ENCODE results near the gene MYO3B.

The MYO3B gene

DNA sequence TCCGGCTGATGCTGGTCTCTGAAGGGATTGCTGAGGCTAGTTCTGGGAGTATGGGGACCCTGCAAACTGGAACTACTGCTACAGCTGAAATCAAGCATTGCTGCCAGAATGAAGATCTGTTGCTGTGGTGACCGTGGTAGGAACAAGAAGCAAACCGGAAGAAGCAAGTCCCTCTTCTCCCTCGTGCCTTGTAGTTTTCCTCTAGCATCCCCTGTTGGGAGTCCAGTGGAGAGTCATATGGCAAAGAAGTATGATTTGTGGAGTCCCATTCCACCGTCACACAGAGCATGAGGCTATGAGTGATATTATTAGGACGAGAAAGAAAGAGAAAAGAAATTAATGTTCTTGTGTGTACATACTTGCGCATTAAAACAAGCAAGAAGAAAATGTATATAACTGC is 398.3 kb downstream of the MYO3B start:
- TF ChIP-seq FOXM1 (IDR thresholded peaks at IDR 0.05; ENCODE audit: borderline replicate concordance, low read depth): no peak
- no peak for TF ChIP-seq EGR1 (IDR thresholded peaks at IDR 0.05)
- TF ChIP-seq TEAD4 (IDR thresholded peaks at IDR 0.05): no peak
- TF ChIP-seq EP300 (IDR thresholded peaks at IDR 0.05; ENCODE audit: borderline replicate concordance): no peak
- TF ChIP-seq, protein P1, sequence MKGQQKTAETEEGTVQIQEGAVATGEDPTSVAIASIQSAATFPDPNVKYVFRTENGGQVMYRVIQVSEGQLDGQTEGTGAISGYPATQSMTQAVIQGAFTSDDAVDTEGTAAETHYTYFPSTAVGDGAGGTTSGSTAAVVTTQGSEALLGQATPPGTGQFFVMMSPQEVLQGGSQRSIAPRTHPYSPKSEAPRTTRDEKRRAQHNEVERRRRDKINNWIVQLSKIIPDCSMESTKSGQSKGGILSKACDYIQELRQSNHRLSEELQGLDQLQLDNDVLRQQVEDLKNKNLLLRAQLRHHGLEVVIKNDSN (IDR thresholded peaks at IDR 0.05): no peak
- no peak for TF ChIP-seq CREB1 (IDR thresholded peaks at IDR 0.05; ENCODE audit: low read depth)
- TF ChIP-seq ZBTB7A (IDR thresholded peaks at IDR 0.05; ENCODE audit: low read depth): no peak
- no peak for TF ChIP-seq TCF12 (IDR thresholded peaks at IDR 0.05; ENCODE audit: low read depth)

DNA sequence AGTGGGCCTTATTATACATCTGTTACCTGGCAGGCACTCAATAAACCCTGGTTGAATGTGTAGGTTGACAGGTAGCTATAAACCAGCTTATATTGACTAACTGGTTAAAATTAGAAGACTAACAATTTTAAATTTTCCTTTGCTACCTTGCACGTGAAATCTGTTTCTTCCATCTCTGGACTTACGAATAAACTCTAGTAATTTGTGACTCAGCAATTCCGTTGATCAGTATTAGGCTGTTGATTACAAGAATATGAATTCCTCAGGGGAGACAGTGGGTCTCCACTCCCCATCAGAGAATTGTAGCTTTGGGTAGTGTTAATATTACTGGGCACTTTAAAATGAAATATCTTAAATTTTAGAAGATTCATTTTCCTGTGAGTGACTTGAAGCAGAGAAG is 399.4 kb downstream of the MYO3B start:
- TF ChIP-seq EP300 (IDR thresholded peaks at IDR 0.05; ENCODE audit: borderline replicate concordance): no peak
- no peak for TF ChIP-seq ZBTB7A (IDR thresholded peaks at IDR 0.05; ENCODE audit: low read depth)
- no peak for TF ChIP-seq CREB1 (IDR thresholded peaks at IDR 0.05; ENCODE audit: low read depth)
- TF ChIP-seq, protein P1 (IDR thresholded peaks at IDR 0.05): no peak
- TF ChIP-seq RAD21 (IDR thresholded peaks at IDR 0.05; ENCODE audit: low read depth): no peak
- no peak for TF ChIP-seq CEBPB (IDR thresholded peaks at IDR 0.05)
- TF ChIP-seq, protein P2, sequence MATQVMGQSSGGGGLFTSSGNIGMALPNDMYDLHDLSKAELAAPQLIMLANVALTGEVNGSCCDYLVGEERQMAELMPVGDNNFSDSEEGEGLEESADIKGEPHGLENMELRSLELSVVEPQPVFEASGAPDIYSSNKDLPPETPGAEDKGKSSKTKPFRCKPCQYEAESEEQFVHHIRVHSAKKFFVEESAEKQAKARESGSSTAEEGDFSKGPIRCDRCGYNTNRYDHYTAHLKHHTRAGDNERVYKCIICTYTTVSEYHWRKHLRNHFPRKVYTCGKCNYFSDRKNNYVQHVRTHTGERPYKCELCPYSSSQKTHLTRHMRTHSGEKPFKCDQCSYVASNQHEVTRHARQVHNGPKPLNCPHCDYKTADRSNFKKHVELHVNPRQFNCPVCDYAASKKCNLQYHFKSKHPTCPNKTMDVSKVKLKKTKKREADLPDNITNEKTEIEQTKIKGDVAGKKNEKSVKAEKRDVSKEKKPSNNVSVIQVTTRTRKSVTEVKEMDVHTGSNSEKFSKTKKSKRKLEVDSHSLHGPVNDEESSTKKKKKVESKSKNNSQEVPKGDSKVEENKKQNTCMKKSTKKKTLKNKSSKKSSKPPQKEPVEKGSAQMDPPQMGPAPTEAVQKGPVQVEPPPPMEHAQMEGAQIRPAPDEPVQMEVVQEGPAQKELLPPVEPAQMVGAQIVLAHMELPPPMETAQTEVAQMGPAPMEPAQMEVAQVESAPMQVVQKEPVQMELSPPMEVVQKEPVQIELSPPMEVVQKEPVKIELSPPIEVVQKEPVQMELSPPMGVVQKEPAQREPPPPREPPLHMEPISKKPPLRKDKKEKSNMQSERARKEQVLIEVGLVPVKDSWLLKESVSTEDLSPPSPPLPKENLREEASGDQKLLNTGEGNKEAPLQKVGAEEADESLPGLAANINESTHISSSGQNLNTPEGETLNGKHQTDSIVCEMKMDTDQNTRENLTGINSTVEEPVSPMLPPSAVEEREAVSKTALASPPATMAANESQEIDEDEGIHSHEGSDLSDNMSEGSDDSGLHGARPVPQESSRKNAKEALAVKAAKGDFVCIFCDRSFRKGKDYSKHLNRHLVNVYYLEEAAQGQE (IDR thresholded peaks at IDR 0.05; ENCODE audit: low read depth): no peak
- TF ChIP-seq EGR1 (IDR thresholded peaks at IDR 0.05): no peak
- no peak for TF ChIP-seq TEAD4 (IDR thresholded peaks at IDR 0.05)
- TF ChIP-seq, protein P3, sequence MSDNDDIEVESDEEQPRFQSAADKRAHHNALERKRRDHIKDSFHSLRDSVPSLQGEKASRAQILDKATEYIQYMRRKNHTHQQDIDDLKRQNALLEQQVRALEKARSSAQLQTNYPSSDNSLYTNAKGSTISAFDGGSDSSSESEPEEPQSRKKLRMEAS (IDR thresholded peaks at IDR 0.05): no peak
- no peak for TF ChIP-seq TAF1 (IDR thresholded peaks at IDR 0.05; ENCODE audit: low read depth)
- TF ChIP-seq NFIC (IDR thresholded peaks at IDR 0.05): no peak
- no peak for TF ChIP-seq FOXM1 (IDR thresholded peaks at IDR 0.05; ENCODE audit: borderline replicate concordance, low read depth)
- no peak for TF ChIP-seq TCF12 (IDR thresholded peaks at IDR 0.05; ENCODE audit: low read depth)
- TF ChIP-seq YY1 (IDR thresholded peaks at IDR 0.05; ENCODE audit: low read depth): no peak

DNA sequence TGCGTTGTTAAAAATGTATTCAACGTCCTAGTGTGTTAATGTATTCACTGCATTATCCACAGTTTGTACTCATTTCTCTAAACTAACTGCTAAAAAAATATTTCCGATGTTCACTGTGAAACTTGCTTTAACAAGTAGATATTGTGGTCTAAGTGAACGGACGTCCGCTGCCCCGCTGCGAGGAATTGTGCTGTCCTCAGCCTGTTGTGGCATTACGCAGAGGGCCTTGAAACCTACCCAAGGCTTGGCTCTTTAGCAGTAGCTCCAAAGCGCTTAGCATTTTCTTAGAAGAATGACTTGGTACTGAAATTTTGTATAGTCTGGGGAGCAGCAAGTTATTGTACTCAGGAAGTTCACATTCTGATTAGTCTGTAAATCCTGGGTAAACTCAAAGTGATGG is 400.7 kb downstream of the MYO3B start:
- TF ChIP-seq, protein P1 (IDR thresholded peaks at IDR 0.05): no peak
- TF ChIP-seq EGR1 (IDR thresholded peaks at IDR 0.05) (no peak), RAD21 (IDR thresholded peaks at IDR 0.05; ENCODE audit: low read depth) (no peak), YY1 (IDR thresholded peaks at IDR 0.05; ENCODE audit: low read depth) (no peak), CREB1 (IDR thresholded peaks at IDR 0.05; ENCODE audit: low read depth) (no peak), CEBPB (IDR thresholded peaks at IDR 0.05) (no peak)
- TF ChIP-seq, protein P2 (IDR thresholded peaks at IDR 0.05; ENCODE audit: low read depth): no peak

DNA sequence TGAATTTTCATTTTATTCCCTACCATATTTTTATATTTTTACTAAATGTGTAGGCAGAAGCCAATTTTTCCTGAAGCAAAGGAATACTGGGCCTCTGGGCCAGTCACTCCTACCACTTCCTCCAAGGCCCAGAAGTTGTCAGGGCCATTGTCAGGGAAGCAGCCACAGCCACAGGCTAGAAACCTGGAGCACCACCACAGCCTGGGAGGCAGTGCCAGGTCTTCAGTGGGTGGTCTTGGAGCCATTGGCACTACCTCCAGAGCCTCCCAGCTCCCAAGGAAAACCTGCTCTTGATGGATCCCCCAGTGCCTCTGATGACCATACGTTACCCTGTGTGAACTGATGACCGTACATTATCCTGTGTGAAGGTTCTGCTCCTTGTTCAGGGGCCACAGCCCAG is 401.6 kb downstream of the MYO3B start:
- no peak for TF ChIP-seq TAF1 (IDR thresholded peaks at IDR 0.05; ENCODE audit: low read depth)
- TF ChIP-seq CEBPB (IDR thresholded peaks at IDR 0.05): no peak
- TF ChIP-seq YY1 (IDR thresholded peaks at IDR 0.05; ENCODE audit: low read depth): no peak
- no peak for TF ChIP-seq TEAD4 (IDR thresholded peaks at IDR 0.05)
- TF ChIP-seq RAD21 (IDR thresholded peaks at IDR 0.05; ENCODE audit: low read depth): no peak

DNA sequence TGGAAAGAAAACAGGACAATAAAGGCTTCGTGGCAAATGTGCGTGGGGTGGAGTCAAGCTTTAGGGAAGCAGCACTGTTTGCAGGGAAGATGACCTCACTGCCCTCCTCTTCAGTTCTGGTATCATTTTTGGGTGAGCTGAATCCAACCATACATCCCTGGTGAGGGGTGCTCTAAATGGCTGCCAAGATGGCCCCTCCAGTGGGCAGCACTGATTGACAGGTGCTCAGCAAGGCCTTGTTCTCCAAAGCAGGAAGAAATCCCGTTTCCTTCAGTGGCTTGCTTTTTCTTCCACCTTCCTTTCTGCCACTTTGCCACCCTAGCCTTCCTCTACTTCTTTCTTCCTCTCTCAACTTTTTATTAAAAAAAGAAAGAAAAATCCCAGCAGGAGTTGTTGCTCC is 404.4 kb downstream of the MYO3B start:
- no peak for TF ChIP-seq RAD21 (IDR thresholded peaks at IDR 0.05; ENCODE audit: low read depth)
- no peak for TF ChIP-seq EGR1 (IDR thresholded peaks at IDR 0.05)
- TF ChIP-seq NFIC (IDR thresholded peaks at IDR 0.05): no peak
- TF ChIP-seq CREB1 (IDR thresholded peaks at IDR 0.05; ENCODE audit: low read depth): no peak
- no peak for TF ChIP-seq FOXM1 (IDR thresholded peaks at IDR 0.05; ENCODE audit: borderline replicate concordance, low read depth)
- TF ChIP-seq, protein P1 (IDR thresholded peaks at IDR 0.05): no peak
- no peak for TF ChIP-seq TEAD4 (IDR thresholded peaks at IDR 0.05)
- TF ChIP-seq, protein P3 (IDR thresholded peaks at IDR 0.05): no peak
- TF ChIP-seq TAF1 (IDR thresholded peaks at IDR 0.05; ENCODE audit: low read depth): no peak
